ENCODE results near the gene CAPZA1.

CAPZA1 gene

DNA sequence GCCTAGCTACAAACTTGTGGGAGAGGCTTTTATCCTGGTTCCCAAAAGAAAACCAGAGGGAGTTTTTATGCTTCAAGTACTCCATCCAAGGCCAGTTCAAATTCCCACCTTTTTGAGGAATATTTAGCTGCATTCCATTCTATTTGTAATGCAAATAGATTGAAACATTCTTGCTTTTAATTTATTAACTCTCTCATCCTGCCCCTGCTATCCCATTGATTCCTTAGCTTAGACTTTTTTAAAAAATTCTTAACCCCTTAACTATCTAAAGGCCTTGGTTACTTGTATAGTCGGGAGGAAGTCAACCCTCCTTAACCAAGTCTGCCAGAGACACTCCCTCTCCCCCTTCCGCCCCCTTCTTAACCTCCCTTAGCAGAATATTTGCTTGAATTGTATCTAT is 52.4 kb downstream of the CAPZA1 start:
- DNase-seq (ENCODE audit: low read depth): no peak
- TF ChIP-seq POLR2A (IDR thresholded peaks at IDR 0.05; ENCODE audit: extremely low read depth, insufficient read length): no peak
- TF ChIP-seq, protein P1, sequence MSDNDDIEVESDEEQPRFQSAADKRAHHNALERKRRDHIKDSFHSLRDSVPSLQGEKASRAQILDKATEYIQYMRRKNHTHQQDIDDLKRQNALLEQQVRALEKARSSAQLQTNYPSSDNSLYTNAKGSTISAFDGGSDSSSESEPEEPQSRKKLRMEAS (IDR thresholded peaks at IDR 0.05; ENCODE audit: low read depth, low read length): no peak
- H3K4me3 ChIP-seq (ENCODE audit: low read depth, low read length): no peak overlapping the region

DNA sequence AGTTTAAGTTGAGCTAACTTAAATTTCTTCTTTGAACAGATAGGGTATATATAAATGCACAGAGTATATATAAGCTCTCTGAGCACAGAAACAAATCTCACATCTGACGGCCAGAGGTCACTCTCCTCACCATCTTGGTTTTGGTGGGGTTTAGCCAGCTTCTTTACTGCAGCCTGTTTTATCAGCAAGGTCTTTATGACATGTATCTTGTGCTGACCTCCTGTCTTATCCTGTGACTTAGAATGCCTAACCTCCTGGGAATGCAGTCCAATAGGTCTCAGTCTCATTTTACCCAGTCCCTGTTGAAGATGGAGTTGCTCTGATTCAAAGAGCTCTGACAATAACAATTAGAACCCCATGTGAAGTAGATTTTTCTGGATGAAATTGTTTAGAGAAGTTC is 53.2 kb downstream of the CAPZA1 start:
- no peak overlapping the region for H3K4me3 ChIP-seq (ENCODE audit: low read depth, low read length)
- DNase-seq (ENCODE audit: low read depth): no peak
- TF ChIP-seq POLR2A (IDR thresholded peaks at IDR 0.05; ENCODE audit: extremely low read depth, insufficient read length) (no peak), MYC (IDR thresholded peaks at IDR 0.05; ENCODE audit: low read depth, low read length) (no peak)
- TF ChIP-seq, protein P2, sequence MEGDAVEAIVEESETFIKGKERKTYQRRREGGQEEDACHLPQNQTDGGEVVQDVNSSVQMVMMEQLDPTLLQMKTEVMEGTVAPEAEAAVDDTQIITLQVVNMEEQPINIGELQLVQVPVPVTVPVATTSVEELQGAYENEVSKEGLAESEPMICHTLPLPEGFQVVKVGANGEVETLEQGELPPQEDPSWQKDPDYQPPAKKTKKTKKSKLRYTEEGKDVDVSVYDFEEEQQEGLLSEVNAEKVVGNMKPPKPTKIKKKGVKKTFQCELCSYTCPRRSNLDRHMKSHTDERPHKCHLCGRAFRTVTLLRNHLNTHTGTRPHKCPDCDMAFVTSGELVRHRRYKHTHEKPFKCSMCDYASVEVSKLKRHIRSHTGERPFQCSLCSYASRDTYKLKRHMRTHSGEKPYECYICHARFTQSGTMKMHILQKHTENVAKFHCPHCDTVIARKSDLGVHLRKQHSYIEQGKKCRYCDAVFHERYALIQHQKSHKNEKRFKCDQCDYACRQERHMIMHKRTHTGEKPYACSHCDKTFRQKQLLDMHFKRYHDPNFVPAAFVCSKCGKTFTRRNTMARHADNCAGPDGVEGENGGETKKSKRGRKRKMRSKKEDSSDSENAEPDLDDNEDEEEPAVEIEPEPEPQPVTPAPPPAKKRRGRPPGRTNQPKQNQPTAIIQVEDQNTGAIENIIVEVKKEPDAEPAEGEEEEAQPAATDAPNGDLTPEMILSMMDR (IDR thresholded peaks at IDR 0.05; ENCODE audit: low read depth, low read length): no peak
- TF ChIP-seq, protein P1 (IDR thresholded peaks at IDR 0.05; ENCODE audit: low read depth, low read length): no peak

DNA sequence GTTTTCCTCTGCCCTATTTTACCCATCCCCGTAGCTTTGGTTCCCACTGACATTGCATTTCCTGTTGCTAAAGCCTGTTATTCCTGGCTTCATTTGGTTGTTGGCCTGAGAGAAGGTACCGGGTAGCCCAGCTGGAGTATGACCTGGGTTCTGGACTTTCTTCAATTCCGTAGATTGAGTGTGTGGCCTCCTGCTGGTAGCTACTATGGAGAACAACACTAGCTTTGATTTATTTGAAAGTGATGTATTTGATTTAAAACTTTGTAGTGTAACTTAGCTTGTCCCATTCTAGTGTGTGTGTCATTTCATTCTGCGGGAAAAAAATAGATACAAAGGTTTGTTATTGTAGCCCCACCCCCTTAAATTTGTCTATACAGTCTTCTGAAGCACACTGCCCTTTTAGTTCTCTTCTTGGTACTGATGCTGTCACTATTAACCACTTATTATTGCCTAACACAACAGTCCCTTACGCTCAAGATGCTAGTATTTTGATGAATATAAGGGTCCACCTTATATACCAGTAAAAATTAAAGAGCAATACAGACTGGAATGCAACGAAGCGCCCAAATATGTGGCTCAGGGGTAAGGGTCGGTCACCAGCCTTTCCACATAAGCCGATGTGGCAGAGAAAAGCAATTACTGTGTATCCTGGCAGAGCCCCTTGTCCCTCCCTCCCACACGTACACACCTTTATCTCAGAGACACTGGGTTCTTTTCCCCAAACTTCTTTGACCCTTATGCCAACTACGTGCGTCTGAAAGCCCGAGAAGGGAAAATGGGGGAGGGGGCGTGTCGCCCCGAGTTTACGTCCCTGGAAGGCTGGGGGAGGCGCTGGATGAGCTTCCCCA is 54.2 kb downstream of the CAPZA1 start:
- TF ChIP-seq POLR2A (IDR thresholded peaks at IDR 0.05; ENCODE audit: extremely low read depth, insufficient read length) (no peak), MYC (IDR thresholded peaks at IDR 0.05; ENCODE audit: low read depth, low read length) (no peak)
- TF ChIP-seq, protein P1 (IDR thresholded peaks at IDR 0.05; ENCODE audit: low read depth, low read length): no peak
- TF ChIP-seq, protein P2 (IDR thresholded peaks at IDR 0.05; ENCODE audit: low read depth, low read length): peak; percentile 16
- peak; percentile 34 for DNase-seq (ENCODE audit: low read depth)
- H3K4me3 ChIP-seq (ENCODE audit: low read depth, low read length): peak overlapping the region; percentile 78

DNA sequence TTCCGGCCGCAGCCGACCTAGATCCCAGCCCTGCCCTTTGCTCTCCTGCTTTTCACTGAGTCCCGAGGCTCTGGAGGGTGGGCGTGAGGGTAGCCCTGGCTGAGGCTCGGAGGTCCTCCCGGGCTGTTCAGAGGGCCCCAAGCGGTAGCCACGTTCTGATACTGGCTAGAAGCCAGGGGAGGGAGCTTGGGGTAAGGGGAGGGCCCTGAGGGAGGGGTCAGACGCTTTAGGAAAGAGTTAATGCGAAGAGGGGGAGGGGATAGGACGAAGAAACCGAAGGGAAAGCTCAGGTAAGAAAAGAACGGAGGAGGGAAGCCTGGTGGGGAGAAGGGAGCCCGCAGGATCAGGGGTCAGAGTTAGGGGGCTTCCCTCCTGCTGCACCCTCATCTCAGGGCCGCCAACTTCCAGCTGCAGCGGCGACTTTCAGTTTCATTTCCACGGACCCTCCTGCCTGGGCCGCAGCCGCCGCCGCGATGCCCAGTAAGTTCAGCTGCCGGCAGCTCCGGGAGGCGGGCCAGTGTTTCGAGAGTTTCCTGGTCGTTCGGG is 54.9 kb downstream of the CAPZA1 start, which contains the start of gene MOV10:
TSS of gene MOV10 (plus strand) at position 220 of the 546 bp plus-strand sequence. CDS start at position 474, 254 bp downstream.
- DNase-seq (ENCODE audit: low read depth): peak; percentile 77
- H3K4me3 ChIP-seq (ENCODE audit: low read depth, low read length): peak within 1 kb of the TSS; percentile 78
- peak; percentile 29 for TF ChIP-seq POLR2A (IDR thresholded peaks at IDR 0.05; ENCODE audit: extremely low read depth, insufficient read length)
- TF ChIP-seq, protein P2 (IDR thresholded peaks at IDR 0.05; ENCODE audit: low read depth, low read length): no peak
- TF ChIP-seq, protein P1 (IDR thresholded peaks at IDR 0.05; ENCODE audit: low read depth, low read length): 0 out of 2 replicates have a peak, but pooled peaks have one; percentile 18

DNA sequence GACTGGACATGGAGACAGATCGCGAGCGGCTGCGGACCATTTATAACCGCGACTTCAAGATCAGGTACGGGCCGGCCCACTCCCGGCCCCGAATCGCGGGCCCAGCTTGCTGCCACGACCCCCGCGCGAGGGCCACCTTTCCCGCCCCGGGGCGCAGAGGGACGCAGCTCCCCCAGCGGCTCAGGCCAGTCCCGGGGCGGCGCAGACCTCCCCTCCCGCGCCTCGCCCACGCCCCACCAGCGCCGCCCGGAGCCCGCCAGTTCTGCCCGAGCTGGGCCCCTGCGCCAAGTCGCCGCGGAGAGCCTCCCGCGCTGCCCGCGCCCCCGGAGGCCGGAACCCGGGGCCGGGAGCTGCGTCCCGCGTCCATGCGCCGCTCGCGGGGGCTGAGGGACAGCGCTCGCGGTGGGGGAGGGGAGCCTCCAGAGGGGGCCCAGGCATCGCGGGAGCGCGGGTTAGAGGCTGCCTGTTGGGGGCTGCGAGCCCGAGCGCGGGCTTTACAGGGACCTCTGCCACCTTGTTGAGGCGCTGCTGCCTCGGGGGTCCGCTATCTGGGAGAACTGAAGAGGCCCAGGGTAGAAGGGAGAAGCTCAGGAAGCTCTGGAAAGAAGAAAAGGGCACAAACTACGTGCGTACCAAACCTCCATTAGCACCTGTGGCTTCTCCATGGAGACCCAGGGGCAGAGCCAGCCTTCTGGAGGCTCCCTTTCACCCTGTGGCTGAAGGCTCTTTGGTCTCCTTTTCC is 55.5 kb downstream of the CAPZA1 start:
- peak; percentile 65 for DNase-seq (ENCODE audit: low read depth)
- peak overlapping the region; percentile 78 for H3K4me3 ChIP-seq (ENCODE audit: low read depth, low read length)
- TF ChIP-seq, protein P1 (IDR thresholded peaks at IDR 0.05; ENCODE audit: low read depth, low read length): no peak
- TF ChIP-seq MYC (IDR thresholded peaks at IDR 0.05; ENCODE audit: low read depth, low read length) (no peak), POLR2A (IDR thresholded peaks at IDR 0.05; ENCODE audit: extremely low read depth, insufficient read length) (peak; percentile 10)

DNA sequence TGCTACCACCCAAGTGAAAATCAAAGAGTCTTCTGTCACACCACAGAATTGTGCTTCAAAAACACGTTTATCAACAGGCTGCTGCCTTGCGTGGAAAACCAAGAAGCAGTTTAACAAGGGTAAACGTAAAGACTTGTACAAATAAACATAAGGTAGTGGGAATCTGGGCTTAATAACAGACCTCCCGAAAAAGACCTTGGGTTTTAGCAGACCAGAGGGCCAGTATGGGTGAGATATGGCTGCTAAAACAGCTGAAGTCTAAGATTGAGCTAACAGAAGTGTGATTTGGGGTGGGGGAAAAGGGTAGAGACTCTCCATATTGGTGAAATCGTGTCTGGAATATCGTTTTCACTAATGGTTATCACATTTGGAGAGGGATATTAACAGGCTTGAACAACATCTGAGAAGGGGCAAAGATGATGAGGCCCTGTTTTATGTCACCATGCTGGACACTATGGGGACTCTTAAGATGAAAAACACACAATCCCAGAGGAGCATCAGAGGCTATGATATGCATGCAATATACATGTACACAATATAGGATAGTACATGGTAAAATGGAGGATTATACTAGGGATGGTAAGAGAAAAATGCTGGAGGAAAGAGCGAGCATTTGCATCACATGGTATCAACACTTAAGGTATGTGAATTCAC is 56.2 kb downstream of the CAPZA1 start:
- TF ChIP-seq POLR2A (IDR thresholded peaks at IDR 0.05; ENCODE audit: extremely low read depth, insufficient read length) (no peak), MYC (IDR thresholded peaks at IDR 0.05; ENCODE audit: low read depth, low read length) (no peak)
- TF ChIP-seq, protein P1 (IDR thresholded peaks at IDR 0.05; ENCODE audit: low read depth, low read length): no peak
- DNase-seq (ENCODE audit: low read depth): no peak
- peak overlapping the region; percentile 63 for H3K4me3 ChIP-seq (ENCODE audit: low read depth, low read length)
